ENCODE results near the gene BIN1. TPM values are rescaled to one million over a fixed set of nuclear protein-coding genes. Genes with fewer than 3 reads are reported as not detected.

The BIN1 gene
- total RNA-seq, 1 experiment from 2014 or later, result 58.9 TPM

DNA sequence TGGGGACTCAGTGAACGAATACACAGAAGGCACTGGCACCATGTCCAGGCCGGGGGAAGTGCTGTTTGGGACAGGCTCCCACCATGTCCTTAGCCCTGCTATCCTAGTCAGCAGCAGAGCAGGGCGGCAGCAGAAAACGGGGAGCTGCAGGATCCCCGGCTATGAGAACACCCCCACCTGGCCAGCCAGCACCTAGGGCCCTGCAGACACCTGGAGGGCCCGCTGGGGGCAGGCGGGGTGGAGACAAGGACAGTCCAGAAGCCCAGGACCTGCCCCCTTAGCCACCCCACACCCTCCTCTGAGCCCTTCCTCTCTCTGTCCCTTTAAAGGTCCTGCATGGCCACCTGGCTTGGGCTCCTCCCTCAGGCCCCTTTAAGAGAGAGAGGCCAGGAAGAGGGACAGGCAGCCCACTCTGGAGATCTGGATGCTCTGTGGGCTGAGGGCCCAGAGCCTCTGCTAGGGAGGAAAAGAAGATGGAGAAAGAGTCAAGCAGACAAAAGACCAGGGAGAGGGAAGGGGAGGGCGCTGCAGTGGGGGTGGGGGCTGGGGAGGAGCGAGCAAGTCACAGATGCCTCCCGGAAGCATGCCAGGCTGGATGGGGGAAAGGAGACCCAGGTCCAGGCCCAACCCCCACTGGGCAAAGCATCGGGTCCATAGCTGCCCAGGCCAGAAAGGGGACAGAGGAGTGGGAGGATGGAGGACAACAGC, 48.6 kb downstream of the BIN1 start:
- H3K4me2 ChIP-seq (ENCODE audit: low read length), result no peak overlapping the region
- BruUV-seq (replicated peaks), result no TSS peak
- ChIA-PET POLR2A (ENCODE audit: unreplicated experiment) (no interaction called here), CTCF (no interaction called here)
- no peak for TF ChIP-seq EZH2 (IDR thresholded peaks at IDR 0.05; ENCODE audit: low read length, unreplicated experiment)
- TF ChIP-seq CTCF (conservative IDR thresholded peaks at IDR 0.05; ENCODE audit: low read depth, low read length), result no peak
- TF ChIP-seq EZH2phosphoT487 (IDR thresholded peaks at IDR 0.05; ENCODE audit: borderline replicate concordance, low read length), result no peak
- H3K4me3 ChIP-seq (ENCODE audit: low read length), result no peak overlapping the region
- H3K9me2 ChIP-seq (replicated peaks; ENCODE audit: low read length), result no peaks in the 10 kb centered on the region
- no peak overlapping the region for H3K27ac ChIP-seq (ENCODE audit: low read length)
- no peaks in the 10 kb centered on the region for H3K27me3 ChIP-seq (ENCODE audit: low read length)
- H3K79me2 ChIP-seq (ENCODE audit: low read length), result no peaks in the 10 kb centered on the region
- H2AFZ ChIP-seq (ENCODE audit: low read length), result no peak overlapping the region
- intact Hi-C loops (cut with micrococcal nuclease), result no loop called here
- DNase-seq (no peak), ATAC-seq (no peak)
- peaks cover 8% of the 10 kb centered on the region; the same call in 1 of the 2 replicates for H3K36me3 ChIP-seq (ENCODE audit: low read depth, low read length)
- H3F3A ChIP-seq (ENCODE audit: low read length, unreplicated experiment), result no peaks in the 10 kb centered on the region
- H3K9me3 ChIP-seq (ENCODE audit: low read length), result no peaks in the 10 kb centered on the region
- no peaks in the 10 kb centered on the region for H3K4me1 ChIP-seq (ENCODE audit: insufficient read depth, low read length)
- H4K20me1 ChIP-seq (ENCODE audit: low read length), result no peaks in the 10 kb centered on the region
- no peak overlapping the region for H3K9ac ChIP-seq (ENCODE audit: low read length)

- TF ChIP-seq EZH2phosphoT487 (IDR thresholded peaks at IDR 0.05; ENCODE audit: borderline replicate concordance, low read length), result no peak
- TF ChIP-seq CTCF (conservative IDR thresholded peaks at IDR 0.05; ENCODE audit: low read depth, low read length), result no peak
- TF ChIP-seq EZH2 (IDR thresholded peaks at IDR 0.05; ENCODE audit: low read length, unreplicated experiment), result no peak
- Histone ChIP-seq H3F3A (ENCODE audit: low read length, unreplicated experiment) (no peaks in the 10 kb centered on the region), H3K36me3 (ENCODE audit: low read depth, low read length) (0 out of 2 replicates have a peak, but pooled peaks cover 3% of the 10 kb centered on the region), H3K4me3 (ENCODE audit: low read length) (no peak overlapping the region), H3K27ac (ENCODE audit: low read length) (no peak overlapping the region), H3K9me2 (replicated peaks; ENCODE audit: low read length) (no peaks in the 10 kb centered on the region), H2AFZ (ENCODE audit: low read length) (no peak overlapping the region), H3K9ac (ENCODE audit: low read length) (no peak overlapping the region), H3K27me3 (ENCODE audit: low read length) (no peaks in the 10 kb centered on the region), H3K4me2 (ENCODE audit: low read length) (no peak overlapping the region), H3K9me3 (ENCODE audit: low read length) (no peaks in the 10 kb centered on the region), H4K20me1 (ENCODE audit: low read length) (no peaks in the 10 kb centered on the region), H3K79me2 (ENCODE audit: low read length) (no peaks in the 10 kb centered on the region), H3K4me1 (ENCODE audit: insufficient read depth, low read length) (no peaks in the 10 kb centered on the region)
- ATAC-seq, result no peak
- intact Hi-C loops (cut with micrococcal nuclease), result no loop called here
- ChIA-PET CTCF (no interaction called here), POLR2A (ENCODE audit: unreplicated experiment) (no interaction called here)
- no peak for DNase-seq
- BruUV-seq (replicated peaks), result no TSS peak
These were observed 49.3 kb downstream of the BIN1 start for GRCh38 chr2:127057371-127058245.
